CD4-positive, alpha-beta T cell (primary cell): ENCODE measurements around the gene TMEM95. TPM values are rescaled to one million over a fixed set of nuclear protein-coding genes. Genes with fewer than 3 reads are reported as not detected.
A peak's percentile ranks its signal among the peaks of the same experiment; 100 is the strongest.

Experiments
- ATAC-seq: fragments of 200-7000 bp; cut with Tn5 transposase; one replicate; pipeline ENCODE4 v1.10.0; 2022; ENCODE audit warnings: mild to moderate bottlenecking; ENCODE audit not compliant: poor library complexity
- CTCF ChIA-PET: fragments of 350-600 bp; sonication (Branson Sonifier 250); formaldehyde crosslinking; loops from one replicate; lab custom pipeline; 2021; ENCODE audit warnings: antibody characterized with exemption, inconsistent platforms; lab: Charles Lee
- POLR2A ChIA-PET: fragments of 350-600 bp; sonication (Branson Sonifier 250); formaldehyde crosslinking; loops from one replicate; lab custom pipeline; 2021; ENCODE audit warnings: antibody characterized with exemption, inconsistent platforms; lab: Charles Lee
- DNase-seq, 14 experiments: peaks; one replicate each; pipeline ENCODE4 v3.0.0-alpha.2; 2013 to 2020; ENCODE audit warnings: mixed read lengths in 2 of 14
- H3K27ac ChIP-seq, 2 donors: one replicate each; pipeline versions ENCODE4 v1.5.1 to v1.7.0; 2013; ENCODE audit warnings: low read length in 2 of 2, low read depth in 1 of 2, mild to moderate bottlenecking in 1 of 2
- H3K27me3 ChIP-seq, 2 experiments: 1 replicate in 1 of 2; 2 replicates in 1 of 2; pipeline versions ENCODE4 v1.6.1 to v1.7.0; 2013; ENCODE audit warnings: low read length in 2 of 2, control low read depth in 1 of 2, mild to moderate bottlenecking in 1 of 2, moderate library complexity in 1 of 2; ENCODE audit not compliant: insufficient read depth in 2 of 2, control insufficient read depth in 1 of 2
- H3K36me3 ChIP-seq: one replicate; pipeline ENCODE4 v1.6.1; 2013; ENCODE audit warnings: low read length, control low read depth; ENCODE audit not compliant: insufficient read depth
- H3K4me1 ChIP-seq: one replicate; pipeline ENCODE4 v1.6.1; 2013; ENCODE audit warnings: low read length, control low read depth; ENCODE audit not compliant: insufficient read depth
- H3K4me3 ChIP-seq: one replicate; pipeline ENCODE4 v1.5.1; 2013; ENCODE audit warnings: mild to moderate bottlenecking, low read length, moderate library complexity
- H3K9me3 ChIP-seq, 2 experiments: 1 replicate in 1 of 2; 2 replicates in 1 of 2; pipeline versions ENCODE4 v1.6.1 to v1.7.0; 2013; ENCODE audit warnings: low read length in 2 of 2, mild to moderate bottlenecking in 2 of 2, control low read depth in 1 of 2, moderate library complexity in 1 of 2; ENCODE audit not compliant: control insufficient read depth in 1 of 2, insufficient read depth in 1 of 2
- H3K27ac Mint-ChIP-seq: one replicate; pipeline ENCODE4 v1.8.0; 2020; ENCODE audit warnings: mixed read lengths
- H3K27me3 Mint-ChIP-seq: one replicate; pipeline ENCODE4 v1.8.0; 2021; ENCODE audit warnings: mixed read lengths
- H3K36me3 Mint-ChIP-seq: one replicate; pipeline ENCODE4 v1.8.0; 2021; ENCODE audit warnings: low read depth, mixed read lengths
- H3K4me1 Mint-ChIP-seq: one replicate; pipeline ENCODE4 v1.8.0; 2021; ENCODE audit warnings: low read depth, mixed read lengths
- H3K4me3 Mint-ChIP-seq: one replicate; pipeline ENCODE4 v1.8.0; 2020; ENCODE audit warnings: mild to moderate bottlenecking, mixed read lengths
- H3K9me3 Mint-ChIP-seq: one replicate; pipeline ENCODE4 v1.8.0; 2020; ENCODE audit warnings: mixed read lengths
- intact Hi-C, 2 experiments: fragments of 100-400 bp; cut with DNase I in 1 of 2; cut with micrococcal nuclease in 1 of 2; formaldehyde crosslinking; loops; one replicate each; pipeline versions ENCODE4 v1.15.1 to v1.9.0; 2023 to 2025; cut with DNase I, micrococcal nuclease
- total RNA-seq, 174 experiments: library from RNA in 2 of 174; stranded (reverse) in 2 of 174; gene quantifications; one replicate each; pipeline ENCODE4 v1.2.3 and lab custom pipeline; 2021 to 2026
- TF ChIP-seq, protein P1 (sequence below): fragments of 200-600 bp; IDR thresholded peaks from one replicate; pipeline ENCODE4 v1.8.0; 2022; ENCODE audit warnings: antibody characterized with exemption, mild to moderate bottlenecking

The TMEM95 gene
- total RNA-seq, 2 experiments from 2014 or later: not detected

DNA sequence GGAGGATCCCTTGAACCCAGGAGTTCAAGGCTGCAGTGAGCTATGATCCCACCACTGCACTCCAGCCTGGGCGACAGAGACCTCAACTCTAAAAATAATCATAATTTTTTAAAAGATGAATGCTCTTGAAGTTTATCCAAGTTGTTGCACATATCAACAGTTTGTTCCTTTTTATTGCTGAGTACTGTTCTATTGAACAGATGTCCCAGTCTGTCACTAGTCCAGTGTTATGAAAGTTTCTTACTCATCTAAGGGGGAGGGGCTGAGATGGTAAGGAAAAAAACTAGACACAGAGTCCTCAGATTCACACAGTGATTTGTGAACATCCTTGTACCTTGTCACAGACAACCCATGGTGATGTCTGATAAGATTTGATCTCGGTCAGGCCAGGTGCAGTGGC is 14.8 kb upstream of the TMEM95 start:
- CTCF ChIA-PET: no interaction called here
- peak overlapping the region; percentile 57 for H3K27ac Mint-ChIP-seq
- intact Hi-C loops: no loop called here

DNA sequence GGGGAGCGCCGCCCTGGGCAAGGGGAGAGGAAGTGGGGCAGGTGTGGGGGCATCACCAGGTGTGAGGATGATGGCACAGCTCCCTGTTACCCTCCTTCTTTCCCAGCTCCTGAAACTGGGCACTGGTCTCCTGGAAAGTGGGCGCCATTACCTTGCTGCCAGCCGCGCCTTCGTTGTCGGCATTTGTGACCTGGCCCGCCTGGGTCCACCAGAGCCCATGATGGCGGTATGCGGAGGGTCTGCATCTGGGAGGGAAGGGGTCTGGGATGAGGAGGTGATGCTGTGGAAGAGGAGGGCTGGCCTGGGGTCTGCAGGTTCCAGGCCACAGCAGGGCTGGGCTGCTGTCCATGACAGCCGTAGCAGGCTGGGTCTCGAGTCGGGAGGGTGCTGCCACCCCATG is 13.1 kb upstream of the TMEM95 start:
- TF ChIP-seq, protein P1, sequence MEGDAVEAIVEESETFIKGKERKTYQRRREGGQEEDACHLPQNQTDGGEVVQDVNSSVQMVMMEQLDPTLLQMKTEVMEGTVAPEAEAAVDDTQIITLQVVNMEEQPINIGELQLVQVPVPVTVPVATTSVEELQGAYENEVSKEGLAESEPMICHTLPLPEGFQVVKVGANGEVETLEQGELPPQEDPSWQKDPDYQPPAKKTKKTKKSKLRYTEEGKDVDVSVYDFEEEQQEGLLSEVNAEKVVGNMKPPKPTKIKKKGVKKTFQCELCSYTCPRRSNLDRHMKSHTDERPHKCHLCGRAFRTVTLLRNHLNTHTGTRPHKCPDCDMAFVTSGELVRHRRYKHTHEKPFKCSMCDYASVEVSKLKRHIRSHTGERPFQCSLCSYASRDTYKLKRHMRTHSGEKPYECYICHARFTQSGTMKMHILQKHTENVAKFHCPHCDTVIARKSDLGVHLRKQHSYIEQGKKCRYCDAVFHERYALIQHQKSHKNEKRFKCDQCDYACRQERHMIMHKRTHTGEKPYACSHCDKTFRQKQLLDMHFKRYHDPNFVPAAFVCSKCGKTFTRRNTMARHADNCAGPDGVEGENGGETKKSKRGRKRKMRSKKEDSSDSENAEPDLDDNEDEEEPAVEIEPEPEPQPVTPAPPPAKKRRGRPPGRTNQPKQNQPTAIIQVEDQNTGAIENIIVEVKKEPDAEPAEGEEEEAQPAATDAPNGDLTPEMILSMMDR: no peak
- Mint-ChIP-seq H3K27me3 (no peaks in the 10 kb centered on the region), H3K27ac (peak overlapping the region; percentile 65), H3K9me3 (no peaks in the 10 kb centered on the region), H3K36me3 (peaks cover 81% of the 10 kb centered on the region), H3K4me3 (no peak overlapping the region), H3K4me1 (peaks cover 30% of the 10 kb centered on the region)
- no peaks in the 10 kb centered on the region for H3K9me3 ChIP-seq
- H3K4me1 ChIP-seq: peaks cover 63% of the 10 kb centered on the region
- H3K4me3 ChIP-seq: no peak overlapping the region
- ChIA-PET CTCF (interaction anchor here (0.9 kb wide), 1 partner anchor 14 kb away, joined by 3 read pairs; no protein-coding TSS in a partner anchor), POLR2A (interaction anchor here (0.8 to 1.4 kb wide), 3 partner anchors 10 to 46 kb away, joined by 3 to 7 read pairs (median 3); no protein-coding TSS in a partner anchor)
- peaks cover 89% of the 10 kb centered on the region for H3K36me3 ChIP-seq
- ATAC-seq (no peak), DNase-seq (no peak)
- intact Hi-C loops: no loop called here
- no peaks in the 10 kb centered on the region for H3K27me3 ChIP-seq
- H3K27ac ChIP-seq: no peak overlapping the region

More for the DNA sequence above, 14.8 kb upstream of the TMEM95 start:
- Mint-ChIP-seq H3K27me3 (no peaks in the 10 kb centered on the region), H3K4me1 (peaks cover 38% of the 10 kb centered on the region), H3K9me3 (no peaks in the 10 kb centered on the region), H3K4me3 (peak overlapping the region; percentile 21), H3K36me3 (peaks cover 80% of the 10 kb centered on the region)
- H3K27ac ChIP-seq: no peak overlapping the region
- no peak for ATAC-seq
- no peaks in the 10 kb centered on the region for H3K9me3 ChIP-seq
- DNase-seq: no peak
- TF ChIP-seq, protein P1: no peak
- H3K36me3 ChIP-seq: peaks cover 72% of the 10 kb centered on the region
- no peak overlapping the region for H3K4me3 ChIP-seq
- no peaks in the 10 kb centered on the region for H3K27me3 ChIP-seq
- POLR2A ChIA-PET: interaction anchor here (1.1 to 2.5 kb wide), 2 partner anchors 10 to 98 kb away, joined by 3 to 9 read pairs; partner anchors contain the start of gene GABARAP
- peaks cover 69% of the 10 kb centered on the region for H3K4me1 ChIP-seq

DNA sequence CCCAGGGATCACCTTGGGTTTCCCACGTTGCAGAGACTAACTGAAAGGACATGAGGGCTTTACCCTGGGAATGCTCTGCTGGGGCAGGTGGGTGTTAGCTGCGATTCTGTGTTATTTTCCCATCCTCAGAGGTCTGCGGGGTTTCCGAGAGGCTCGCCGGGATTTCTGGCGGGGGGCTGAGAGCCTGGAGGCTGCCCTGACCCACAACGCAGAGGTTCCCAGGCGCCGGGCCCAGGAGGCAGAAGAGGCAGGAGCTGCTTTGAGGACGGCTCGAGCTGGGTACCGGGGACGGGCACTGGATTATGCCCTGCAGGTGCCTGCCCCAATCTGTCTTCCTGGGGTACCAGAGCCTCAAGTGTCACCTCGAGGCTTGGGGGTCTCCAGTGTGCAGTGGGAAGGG is 11.7 kb upstream of the TMEM95 start:
- Histone ChIP-seq H3K9me3 (no peaks in the 10 kb centered on the region), H3K27ac (peak overlapping the region in 1 of 2 donors; percentile 10), H3K36me3 (peaks cover 98% of the 10 kb centered on the region), H3K27me3 (no peaks in the 10 kb centered on the region), H3K4me3 (no peak overlapping the region), H3K4me1 (peaks cover 50% of the 10 kb centered on the region)
- peaks cover 17% of the 10 kb centered on the region for H3K4me1 Mint-ChIP-seq
- no peak for ATAC-seq
- TF ChIP-seq, protein P1: no peak
- POLR2A ChIA-PET: interaction anchor here (4.3 kb wide), 1 partner anchor 14 kb away, joined by 21 read pairs; the partner anchor contains the start of gene NEURL4
- H3K4me3 Mint-ChIP-seq: no peak overlapping the region
- intact Hi-C loops: no loop called here
- CTCF ChIA-PET: interaction anchor here (1.2 kb wide), 1 partner anchor 94 kb away, joined by 3 read pairs; no protein-coding TSS in a partner anchor
- DNase-seq: no peak
- H3K36me3 Mint-ChIP-seq: peaks cover 84% of the 10 kb centered on the region
- H3K27ac Mint-ChIP-seq: no peak overlapping the region
- H3K9me3 Mint-ChIP-seq: no peaks in the 10 kb centered on the region
- no peaks in the 10 kb centered on the region for H3K27me3 Mint-ChIP-seq
